Stimulated activated CD4-positive, alpha-beta T cell treated with anti-CD3 and anti-CD28 coated beads, TNF-alpha, amount 100 ng/mL, for 24 hours (primary cell): ENCODE results near the gene SPAG16.
"Not testable (repeated sequence)": the region's sequence is repeated elsewhere in the genome, so short reads cannot be mapped to it uniquely, and the experiment has no call there.

Experiments
- DNase-seq, 3 experiments: peaks; one replicate each; pipeline ENCODE4 v3.0.0-alpha.2; 2020; ENCODE audit warnings: low read depth in 3 of 3

The SPAG16 gene

GRCh38 chr2:213408426-213409070 lies 124.3 kb downstream of the SPAG16 start:
- DNase-seq, result not testable (repeated sequence)

GRCh38 chr2:213410687-213411086 lies 126.4 kb downstream of the SPAG16 start:
- not testable (repeated sequence) for DNase-seq

- no peak for DNase-seq
These were observed 127.5 kb downstream of the SPAG16 start for GRCh38 chr2:213411582-213412289.

- no peak for DNase-seq
These were observed 130.8 kb downstream of the SPAG16 start for GRCh38 chr2:213415093-213415492.

- no peak for DNase-seq
These were observed 132.6 kb downstream of the SPAG16 start for GRCh38 chr2:213416832-213417231.

GRCh38 chr2:213419980-213420379 lies 135.7 kb downstream of the SPAG16 start:
- DNase-seq, result no peak

GRCh38 chr2:213420828-213421385 lies 136.6 kb downstream of the SPAG16 start:
- no peak for DNase-seq

- no peak for DNase-seq
These were observed 137.9 kb downstream of the SPAG16 start for GRCh38 chr2:213422211-213422610.

- no peak for DNase-seq
These were observed 141.4 kb downstream of the SPAG16 start for GRCh38 chr2:213425618-213426017.

- no peak for DNase-seq
These were observed 145.3 kb downstream of the SPAG16 start for GRCh38 chr2:213429516-213429915.

- no peak for DNase-seq
These were observed 159.7 kb downstream of the SPAG16 start for GRCh38 chr2:213443921-213444320.

GRCh38 chr2:213451542-213452239 lies 167.4 kb downstream of the SPAG16 start:
- DNase-seq, result no peak

- DNase-seq, result no peak
These were observed 171.2 kb downstream of the SPAG16 start for GRCh38 chr2:213455316-213456008.

- no peak for DNase-seq
These were observed 191.2 kb downstream of the SPAG16 start for GRCh38 chr2:213475433-213475832.

- no peak for DNase-seq
These were observed 192.4 kb downstream of the SPAG16 start for GRCh38 chr2:213476641-213477040.

GRCh38 chr2:213490087-213490486 lies 205.8 kb downstream of the SPAG16 start:
- no peak for DNase-seq

- no peak for DNase-seq
These were observed 207.1 kb downstream of the SPAG16 start for GRCh38 chr2:213491376-213491775.

- no peak for DNase-seq
These were observed 212.0 kb downstream of the SPAG16 start for GRCh38 chr2:213496226-213496625.

- DNase-seq, result no peak
These were observed 216.6 kb downstream of the SPAG16 start for GRCh38 chr2:213500881-213501280.

- DNase-seq, result no peak
These were observed 239.9 kb downstream of the SPAG16 start for GRCh38 chr2:213524164-213524563.

- DNase-seq, result no peak
These were observed 253.3 kb downstream of the SPAG16 start for GRCh38 chr2:213537579-213537978.

GRCh38 chr2:213544940-213545339 lies 260.7 kb downstream of the SPAG16 start:
- no peak for DNase-seq
